Measurements from ENCODE around the gene OSBPL5. TPM values are rescaled to one million over a fixed set of nuclear protein-coding genes. Genes with fewer than 3 reads are reported as not detected.

Gene OSBPL5
- total RNA-seq, 4 donors from 2014 or later: 9.2 to 18.5 (median 14.0) TPM

DNA sequence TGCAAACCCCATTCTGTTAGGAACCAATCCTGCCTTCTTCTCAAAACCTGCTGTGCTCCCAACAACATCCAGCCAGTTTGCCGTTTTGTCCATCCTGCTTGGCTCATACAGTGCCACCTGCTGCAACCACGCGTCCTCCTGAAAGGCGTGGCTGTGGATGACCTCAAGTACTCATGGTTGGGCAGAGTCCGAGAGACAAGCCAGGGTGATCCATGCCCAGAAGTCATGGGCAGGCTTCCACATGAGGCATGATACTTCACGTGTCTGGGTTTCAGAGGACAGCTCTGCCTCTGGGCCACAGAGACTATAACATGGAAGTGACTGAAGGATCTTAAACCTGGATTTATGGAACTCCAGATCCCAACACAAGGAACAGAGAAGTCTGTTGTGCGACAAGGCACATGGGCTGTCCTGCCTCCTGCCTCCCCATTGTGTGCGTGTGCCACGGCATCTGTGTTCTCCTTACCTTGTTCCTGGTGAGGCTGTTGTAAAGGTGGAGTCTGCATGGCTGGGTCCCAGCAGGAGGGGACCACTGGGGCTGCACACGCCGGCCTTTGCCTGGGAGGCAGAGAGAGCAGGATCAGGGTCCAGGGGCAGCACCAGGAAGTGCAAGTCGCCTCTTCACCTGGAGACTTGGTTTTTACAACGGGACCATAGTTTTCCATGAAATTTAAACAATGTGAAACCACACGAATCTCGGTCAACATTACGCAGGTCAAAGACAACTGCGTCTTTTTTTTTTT is 123.2 kb downstream of the OSBPL5 start:
- peak overlapping the region; percentile 92 to 99 (median 98) for H3K27ac ChIP-seq
- ATAC-seq (peak; percentile 70 to 81), DNase-seq (peak; percentile 95 to 98)
- H3K27me3 ChIP-seq: no peaks in the 10 kb centered on the region
- no peaks in the 10 kb centered on the region for H3K9me3 ChIP-seq
- H3K4me3 ChIP-seq: peak overlapping the region in 1 of 4 donors; percentile 15
- intact Hi-C loops (cut with DNase I; ENCODE audit: low total_unique reads): loop anchor here (2.0 to 10.0 kb wide), 4 partner anchors 51 to 650 kb away; partner anchors contain the start of genes ART1 and ART5
- H3K4me1 ChIP-seq: peaks cover 49 to 55% of the 10 kb centered on the region in 2 donors
- H3K36me3 ChIP-seq: peaks cover 0 to 37% of the 10 kb centered on the region in 2 donors
- TF ChIP-seq, protein P1, sequence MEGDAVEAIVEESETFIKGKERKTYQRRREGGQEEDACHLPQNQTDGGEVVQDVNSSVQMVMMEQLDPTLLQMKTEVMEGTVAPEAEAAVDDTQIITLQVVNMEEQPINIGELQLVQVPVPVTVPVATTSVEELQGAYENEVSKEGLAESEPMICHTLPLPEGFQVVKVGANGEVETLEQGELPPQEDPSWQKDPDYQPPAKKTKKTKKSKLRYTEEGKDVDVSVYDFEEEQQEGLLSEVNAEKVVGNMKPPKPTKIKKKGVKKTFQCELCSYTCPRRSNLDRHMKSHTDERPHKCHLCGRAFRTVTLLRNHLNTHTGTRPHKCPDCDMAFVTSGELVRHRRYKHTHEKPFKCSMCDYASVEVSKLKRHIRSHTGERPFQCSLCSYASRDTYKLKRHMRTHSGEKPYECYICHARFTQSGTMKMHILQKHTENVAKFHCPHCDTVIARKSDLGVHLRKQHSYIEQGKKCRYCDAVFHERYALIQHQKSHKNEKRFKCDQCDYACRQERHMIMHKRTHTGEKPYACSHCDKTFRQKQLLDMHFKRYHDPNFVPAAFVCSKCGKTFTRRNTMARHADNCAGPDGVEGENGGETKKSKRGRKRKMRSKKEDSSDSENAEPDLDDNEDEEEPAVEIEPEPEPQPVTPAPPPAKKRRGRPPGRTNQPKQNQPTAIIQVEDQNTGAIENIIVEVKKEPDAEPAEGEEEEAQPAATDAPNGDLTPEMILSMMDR (IDR thresholded peaks at IDR 0.05 in 4 of 5, conservative IDR thresholded peaks at IDR 0.05 in 1 of 5): no peak
- peak; percentile 33 to 43 for TF ChIP-seq POLR2A (IDR thresholded peaks at IDR 0.05)
- in situ Hi-C loops (cut with MboI; ENCODE audit: low sequenced_read_pairs in 4 of 4): loop anchor here in 2 of 4 donors (5.0 kb wide), 1 partner anchor 50 kb away; no protein-coding TSS in a partner anchor

DNA sequence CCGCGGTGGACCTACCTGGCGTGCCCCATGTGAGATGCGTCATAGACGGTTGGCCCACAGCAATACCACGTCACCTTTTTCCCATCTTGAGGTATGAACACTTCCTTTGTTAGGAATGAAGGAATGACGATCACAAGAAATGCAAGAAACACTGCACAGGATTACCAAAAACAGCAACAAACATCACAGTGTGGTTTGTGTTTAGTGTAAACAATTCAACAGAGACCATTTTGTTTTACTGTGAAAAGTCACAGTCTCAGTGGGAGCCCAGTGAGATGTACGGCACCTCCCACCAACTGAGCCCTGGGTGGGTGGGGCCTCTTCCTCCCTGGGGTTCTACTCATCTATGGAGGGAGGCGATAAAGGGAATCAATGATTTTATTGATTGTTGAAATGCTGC is 124.2 kb downstream of the OSBPL5 start:
- Histone ChIP-seq H3K4me3 (no peak overlapping the region), H3K27me3 (no peaks in the 10 kb centered on the region), H3K36me3 (peaks cover 0 to 47% of the 10 kb centered on the region in 2 donors), H3K27ac (peak overlapping the region; percentile 92 to 99 (median 98)), H3K4me1 (peaks cover 40 to 45% of the 10 kb centered on the region in 2 donors), H3K9me3 (no peaks in the 10 kb centered on the region)
- ATAC-seq (no peak), DNase-seq (no peak)
- TF ChIP-seq, protein P1 (IDR thresholded peaks at IDR 0.05 in 4 of 5, conservative IDR thresholded peaks at IDR 0.05 in 1 of 5): no peak
- TF ChIP-seq POLR2A (IDR thresholded peaks at IDR 0.05): no peak
- in situ Hi-C loops (cut with MboI; ENCODE audit: low sequenced_read_pairs in 4 of 4) (loop anchor here in 2 of 4 donors (5.0 kb wide), 1 partner anchor 51 kb away; no protein-coding TSS in a partner anchor), intact Hi-C loops (cut with DNase I; ENCODE audit: low total_unique reads) (loop anchor here (2.0 to 10.0 kb wide), 4 partner anchors 50 to 649 kb away; partner anchors contain the start of genes ART1 and ART5)

DNA sequence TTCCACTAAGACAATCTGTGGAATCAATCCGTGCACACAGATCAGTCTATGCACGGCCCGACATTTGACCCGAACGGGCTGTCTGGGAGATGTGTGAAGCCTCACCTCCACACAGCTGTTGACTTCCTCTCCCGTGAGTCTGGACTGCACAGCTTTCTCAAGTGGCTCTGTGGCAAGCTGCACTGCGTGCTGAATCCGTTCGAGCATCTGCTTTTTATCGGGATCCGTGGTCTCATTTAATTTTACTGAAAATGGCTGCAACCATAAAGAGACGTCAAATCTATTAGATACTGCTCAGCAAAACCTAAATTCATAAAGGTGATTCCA is 127.2 kb downstream of the OSBPL5 start:
- H3K4me3 ChIP-seq: no peak overlapping the region
- peaks cover 18 to 19% of the 10 kb centered on the region in 2 donors for H3K4me1 ChIP-seq
- TF ChIP-seq, protein P1 (IDR thresholded peaks at IDR 0.05 in 4 of 5, conservative IDR thresholded peaks at IDR 0.05 in 1 of 5): no peak
- no peak for TF ChIP-seq POLR2A (IDR thresholded peaks at IDR 0.05)
- DNase-seq (no peak), ATAC-seq (no peak)
- in situ Hi-C loops (cut with MboI; ENCODE audit: low sequenced_read_pairs in 4 of 4) (loop anchor here in 2 of 4 donors (10.0 kb wide), 1 partner anchor 57 kb away; no protein-coding TSS in a partner anchor), intact Hi-C loops (cut with DNase I; ENCODE audit: low total_unique reads) (loop anchor here (1.0 to 5.0 kb wide), 2 partner anchors 53 to 179 kb away; partner anchors contain the start of gene MRGPRG)
- H3K9me3 ChIP-seq: no peaks in the 10 kb centered on the region
- H3K27me3 ChIP-seq: no peaks in the 10 kb centered on the region
- peak overlapping the region in 1 of 4 donors; percentile 40 for H3K27ac ChIP-seq
- peaks cover 0 to 71% of the 10 kb centered on the region in 2 donors for H3K36me3 ChIP-seq

Other genes starting within 250 kb of the OSBPL5 start
- gene PHLDA2, start 235.9 kb downstream of the OSBPL5 start, total RNA-seq: 1 to 10 TPM in 1 of 4 donors, not detected in 3; 1.4 TPM
- 100 to 1,000 TPM in 3 of 4 donors, 10 to 100 TPM in 1; 86.4 to 123 (median 111) TPM for gene NAP1L4, start 173.0 kb downstream of the OSBPL5 start, total RNA-seq
- gene CARS1, start 107.9 kb downstream of the OSBPL5 start, total RNA-seq: 10 to 100 TPM; 31.5 to 46.5 (median 34.7) TPM
- not detected for gene MRGPRG, start 53.5 kb upstream of the OSBPL5 start, total RNA-seq
- not detected for gene MRGPRE, start 67.1 kb upstream of the OSBPL5 start, total RNA-seq
- gene ZNF195, start 213.8 kb upstream of the OSBPL5 start, total RNA-seq: 10 to 100 TPM in 2 of 4 donors, 1 to 10 TPM in 2; 4.8 to 23.4 (median 8.3) TPM

All from gastrocnemius medialis (tissue), 4 donors.